Heart left ventricle (tissue), 16 donors: ENCODE measurements around the gene CDCA5. TPM values are rescaled to one million over a fixed set of nuclear protein-coding genes. Genes with fewer than 3 reads are reported as not detected.

ENCODE experiments used
- ATAC-seq, 4 donors: fragments of 200-7000 bp; cut with Tn5 transposase; one replicate each; pipeline ENCODE4 v1.9.1; 2020 to 2022; ENCODE audit warnings: moderate library complexity in 4 of 4, mild to moderate bottlenecking in 3 of 4, moderate number of reproducible peaks in 1 of 4
- DNase-seq, 5 donors: peaks; one replicate each; pipeline ENCODE4 v3.0.0-alpha.2; 2020
- H3K27ac ChIP-seq, 12 donors: fragments of 200-600 bp; sonication (generic) in 4 of 12; one replicate each; pipeline versions ENCODE4 v1.5.0 to v1.8.0; 2016 to 2022; ENCODE audit warnings: mild to moderate bottlenecking in 2 of 12
- H3K27me3 ChIP-seq, 9 donors: fragments of 200-600 bp; sonication (generic) in 2 of 9; one replicate each; pipeline versions ENCODE4 v1.5.1 to v1.8.0; 2016 to 2022; ENCODE audit warnings: mild to moderate bottlenecking in 3 of 9
- H3K36me3 ChIP-seq, 9 donors: fragments of 200-600 bp; sonication (generic) in 2 of 9; one replicate each; pipeline versions ENCODE4 v1.5.0 to v1.8.0; 2018 to 2022; ENCODE audit warnings: mild to moderate bottlenecking in 2 of 9
- H3K4me1 ChIP-seq, 12 donors: fragments of 200-600 bp; sonication (generic) in 4 of 12; one replicate each; pipeline versions ENCODE4 v1.5.0 to v1.8.0; 2016 to 2022; ENCODE audit warnings: mild to moderate bottlenecking in 3 of 12
- H3K4me3 ChIP-seq, 12 donors: fragments of 200-600 bp; sonication (generic) in 4 of 12; one replicate each; pipeline versions ENCODE4 v1.5.0 to v1.8.0; 2017 to 2022; ENCODE audit warnings: mild to moderate bottlenecking in 9 of 12, moderate library complexity in 4 of 12
- H3K9me3 ChIP-seq, 12 donors: fragments of 200-600 bp; sonication (generic) in 4 of 12; one replicate each; pipeline versions ENCODE4 v1.5.0 to v1.8.0; 2016 to 2022; ENCODE audit warnings: mild to moderate bottlenecking in 1 of 12
- CTCF ChIP-seq, 12 donors: fragments of 200-600 bp; sonication (generic) in 4 of 12; IDR thresholded peaks; one replicate each; pipeline versions ENCODE4 v1.5.0 to v1.8.0; 2018 to 2022; ENCODE audit warnings: antibody characterized with exemption in 12 of 12, mild to moderate bottlenecking in 5 of 12
- POLR2A ChIP-seq, 2 donors: fragments of 450-650 bp; IDR thresholded peaks; one replicate each; pipeline ENCODE4 v1.6.1; 2017; ENCODE audit warnings: antibody characterized with exemption in 2 of 2, mild to moderate bottlenecking in 2 of 2, moderate library complexity in 2 of 2
- WGBS, 4 donors: extraction: QIAGEN DNeasy Blood & Tissue Kit in 2 of 4; methylation state at CpG; one replicate each; pipeline versions ENCODE4 v1.1.5 to v1.1.7; 2013 to 2018; 5-methylcytosine and 5-hydroxymethylcytosine counted together
- intact Hi-C, 10 donors: fragments of 100-400 bp; cut with DNase I; formaldehyde crosslinking; loops; one replicate each; pipeline versions ENCODE4 v1.11.1 to v1.14.2; 2022
- polyA plus RNA-seq, 2 donors: library from polyadenylated mRNA; stranded (reverse); fragments of 200-250 nt; gene quantifications; one replicate each; pipeline ENCODE4 v1.2.3, GENCODE V29; 2013
- total RNA-seq, 9 donors: library from RNA; depleted of rRNA in 2 of 9; stranded (reverse); fragments of >200 nt in 2 of 9; fragmentation: NEBNext Ultra II Directional in 3 of 9; extraction: Animal tissue kit (Norgen Biotek cat#: 25700) in 3 of 9; gene quantifications; one replicate each; pipeline versions ENCODE4 v1.1.0 to v1.2.4, GENCODE V29; 2016 to 2023
- donor health status: ischemic (EF 13 %, LVEDD 7.1; RV severe dilation, severe dysfunction).
- donor health status: healthy with polysubstance abuse.
- donor health status: DM: no; HTN: yes; CAD: no.
- donor health status: DM: no; HTN: no; CAD: no.
- donor health status: ischemic (EF 25% LVEDD 6.9; RV normal size, moderate dysfunction).
- donor health status: ischemic (EF 25% LVEDD 5.7; RV mildly dilated, moderate dysfunction).
- donor health status: healthy.
- donor health status: DM: yes; HTN: yes; CAD: no.
- donor health status: ischemic (EF 35%, LVEDD 5.7; RV mildly dilated, moderate dysfunction).
- donor health status: nonischemic (EF 11% LVEDD 7.7; RV severe dilation, severe dysfunction).
- donor health status: DM: yes; HTN: yes; CAD: no.
- donor health status: PGD.
- donor health status: ischemic (EF 29% LVEDD 5.4; RV normal size, mild dysfunction).
- donor health status: nonischemic (EF 23%, LVEDD 6.1; RV moderate dilation, normal function).

Gene CDCA5
- total and polyA plus RNA-seq, 11 donors = 0.38 to 11.6 (median 0.81) TPM

GRCh38 chr11:65128182-65129145 is 44.6 kb upstream of the CDCA5 start:
- Histone ChIP-seq H3K4me1 (peaks cover 0 to 18% (median 12%) of the 10 kb centered on the region in 12 donors), H3K4me3 (no peak overlapping the region), H3K27me3 (no peaks in the 10 kb centered on the region), H3K9me3 (no peaks in the 10 kb centered on the region), H3K27ac (no peak overlapping the region), H3K36me3 (peaks cover 0 to 91% (median 83%) of the 10 kb centered on the region in 9 donors)
- no peak for TF ChIP-seq POLR2A (IDR thresholded peaks at IDR 0.05)
- TF ChIP-seq CTCF (IDR thresholded peaks at IDR 0.05) = no peak
- intact Hi-C loops = loop anchor here in 1 of 10 donors (10.0 kb wide), 1 partner anchor 204 kb away; the partner anchor contains the start of gene PPP2R5B
- no peak for ATAC-seq
- 80 to 86% (median 83%) methylated on average over 13 to 15 of the region's 15 CpGs for WGBS, 4 donors
- DNase-seq = no peak

DNA sequence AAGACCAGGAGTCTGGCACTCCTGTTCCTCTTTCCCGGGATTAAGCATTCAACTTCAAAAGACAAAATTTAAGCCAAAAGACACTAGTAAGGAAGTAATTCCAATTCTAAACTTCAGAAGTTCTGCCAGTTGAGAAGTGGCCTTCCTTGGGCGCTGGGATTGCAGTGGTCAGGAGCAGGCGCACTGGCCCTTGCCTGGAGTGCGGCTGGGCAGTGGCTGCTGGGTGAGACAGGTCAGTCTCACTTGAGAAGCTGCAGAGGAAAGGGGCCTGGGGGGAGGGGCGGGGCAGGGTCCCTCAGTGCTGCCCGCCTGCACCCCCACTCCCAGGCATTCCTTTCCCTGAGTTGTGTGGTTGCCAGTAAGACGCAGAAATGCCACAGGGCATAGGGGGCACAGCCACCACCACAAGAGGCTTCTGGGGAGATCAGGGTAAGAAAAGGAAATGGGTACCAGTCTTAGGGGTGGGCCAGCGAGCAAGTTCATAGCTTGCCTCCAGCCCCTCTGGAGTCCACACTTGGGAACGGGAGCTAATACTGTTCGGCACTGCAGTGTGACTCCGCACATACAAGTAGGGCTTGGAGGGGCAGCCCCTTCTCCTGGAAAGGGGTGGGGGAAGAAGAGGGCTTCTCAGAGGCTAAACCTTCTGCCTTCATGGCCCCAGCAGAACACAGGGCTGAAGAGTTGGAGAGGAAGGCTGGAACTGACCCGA is 43.8 kb upstream of the CDCA5 start:
- H3K9me3 ChIP-seq = no peaks in the 10 kb centered on the region
- H3K27me3 ChIP-seq = no peaks in the 10 kb centered on the region
- ATAC-seq (no peak), DNase-seq (no peak)
- no peak overlapping the region for H3K27ac ChIP-seq
- H3K4me1 ChIP-seq = peaks cover 0 to 17% (median 10%) of the 10 kb centered on the region in 12 donors
- intact Hi-C loops = loop anchor here in 1 of 10 donors (10.0 kb wide), 1 partner anchor 203 kb away; the partner anchor contains the start of gene PPP2R5B
- peaks cover 0 to 86% (median 80%) of the 10 kb centered on the region in 9 donors for H3K36me3 ChIP-seq
- WGBS, 4 donors = 78 to 85% (median 82%) methylated on average over 11 to 12 of the region's 12 CpGs
- TF ChIP-seq CTCF (IDR thresholded peaks at IDR 0.05) (no peak), POLR2A (IDR thresholded peaks at IDR 0.05) (no peak)
- H3K4me3 ChIP-seq = no peak overlapping the region

DNA sequence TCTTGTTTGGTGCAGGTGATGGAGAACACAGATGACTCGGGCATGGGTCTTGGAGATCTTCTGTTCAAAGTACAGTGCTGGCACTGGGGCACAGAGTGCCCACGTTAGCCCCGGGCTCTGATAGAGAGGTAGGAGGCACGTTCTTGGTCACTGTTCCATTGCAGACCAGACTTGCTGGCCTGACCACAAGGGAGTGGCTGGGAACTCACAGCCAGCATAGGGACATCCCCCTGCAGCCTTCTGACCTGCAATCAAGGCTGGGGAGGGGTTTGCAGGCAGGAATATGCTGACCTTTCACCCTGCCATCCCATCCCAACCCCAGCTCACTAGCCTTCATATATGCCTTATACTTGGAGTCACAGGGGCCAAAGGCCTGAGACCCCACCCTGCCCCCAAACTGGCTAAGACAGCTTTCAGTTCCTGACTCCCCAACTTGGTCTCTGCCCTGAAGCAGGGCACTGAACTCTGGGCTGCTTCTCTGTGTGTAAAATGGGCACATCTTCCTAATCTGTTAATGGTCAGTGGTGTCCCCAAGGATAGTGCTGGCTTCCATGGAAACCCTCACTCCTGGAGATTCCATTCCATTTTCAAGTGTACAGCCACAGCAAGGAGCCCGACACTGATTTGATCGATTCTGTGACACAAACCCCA is 42.9 kb upstream of the CDCA5 start:
- no peak for ATAC-seq
- intact Hi-C loops = loop anchor here in 1 of 10 donors (10.0 kb wide), 1 partner anchor 202 kb away; the partner anchor contains the start of gene PPP2R5B
- Histone ChIP-seq H3K4me3 (no peak overlapping the region), H3K27ac (no peak overlapping the region), H3K9me3 (no peaks in the 10 kb centered on the region), H3K27me3 (no peaks in the 10 kb centered on the region), H3K4me1 (peaks cover 0 to 12% (median 9%) of the 10 kb centered on the region in 12 donors), H3K36me3 (peaks cover 0 to 78% (median 74%) of the 10 kb centered on the region in 9 donors)
- TF ChIP-seq POLR2A (IDR thresholded peaks at IDR 0.05) (no peak), CTCF (IDR thresholded peaks at IDR 0.05) (no peak)
- WGBS, 4 donors = 79 to 87% (median 81%) methylated on average over 6 of the region's 6 CpGs
- DNase-seq = peak in 1 of 5 donors; percentile 14
